HEK293 (cell line): Measurements from ENCODE around the gene DHRS12.

Experiments used
- CTCF ChIA-PET: fragments of 350-600 bp; formaldehyde crosslinking; extraction: SDS; loops from one replicate; lab custom pipeline; 2021; ENCODE audit warnings: antibody characterized with exemption; lab: Yijun Ruan, JAX
- POLR2A ChIA-PET: fragments of 300-600 bp; formaldehyde crosslinking; extraction: SDS; loops from one replicate; lab custom pipeline; 2020; ENCODE audit warnings: antibody characterized with exemption, inconsistent platforms; lab: Yijun Ruan, JAX
- H3K27ac ChIP-seq: fragments of 200-500 bp; sonication (Bioruptor generic); 2 replicates; pipeline ENCODE4 v1.5.1; 2014; ENCODE audit warnings: low read depth, low read length, control low read depth, inconsistent platforms; ENCODE audit errors: extremely low read depth
- H3K36me3 ChIP-seq, 2 experiments: fragments of 200-500 bp in 1 of 2; sonication (Bioruptor generic) in 1 of 2; 1 replicate in 1 of 2; 2 replicates in 1 of 2; pipeline ENCODE4 v1.5.1; 2014 to 2017; ENCODE audit warnings: inconsistent platforms in 2 of 2, low read length in 2 of 2; ENCODE audit not compliant: control insufficient read depth in 2 of 2, insufficient read depth in 1 of 2
- H3K4me1 ChIP-seq: fragments of 200-500 bp; sonication (Bioruptor generic); 2 replicates; pipeline ENCODE4 v1.5.1; 2014; ENCODE audit warnings: mild to moderate bottlenecking, low read length, inconsistent platforms; ENCODE audit not compliant: control insufficient read depth, insufficient read depth
- H3K4me3 ChIP-seq: 2 replicates; pipeline ENCODE4 v1.5.1; 2011; ENCODE audit warnings: low read depth, mild to moderate bottlenecking, control low read depth, low read length, moderate library complexity
- H3K9me3 ChIP-seq: fragments of 200-500 bp; sonication (Bioruptor generic); 2 replicates; pipeline ENCODE4 v1.5.1; 2014; ENCODE audit warnings: low read depth, low read length, inconsistent platforms; ENCODE audit not compliant: control insufficient read depth, insufficient read depth
- GLIS2 ChIP-seq: fragments of 450-650 bp; formaldehyde crosslinking; IDR thresholded peaks from 2 replicates; pipeline ENCODE4 v1.5.1; 2016; ENCODE audit warnings: missing biosample characterization, missing genetic modification characterization
- PBX3 ChIP-seq: sonication (generic); formaldehyde crosslinking; IDR thresholded peaks from 2 replicates; pipeline ENCODE4 v1.8.1; 2022; ENCODE audit warnings: mild to moderate bottlenecking, moderate library complexity, missing genetic modification reagents
- PRDM4 ChIP-seq: fragments of 450-650 bp; formaldehyde crosslinking; IDR thresholded peaks from 2 replicates; pipeline ENCODE4 v1.5.1; 2017; ENCODE audit warnings: missing biosample characterization, missing genetic modification characterization
- SP2 ChIP-seq: fragments of 450-650 bp; formaldehyde crosslinking; IDR thresholded peaks from 2 replicates; pipeline ENCODE4 v1.5.1; 2016; ENCODE audit warnings: missing biosample characterization, missing genetic modification characterization
- TSHZ1 ChIP-seq: fragments of 450-650 bp; formaldehyde crosslinking; IDR thresholded peaks from 2 replicates; pipeline ENCODE4 v1.5.1; 2016; ENCODE audit warnings: missing biosample characterization, missing genetic modification characterization, borderline replicate concordance
- ZBTB11 ChIP-seq: fragments of 450-650 bp; formaldehyde crosslinking; conservative IDR thresholded peaks from 2 replicates; pipeline ENCODE4 v1.5.1; 2016; ENCODE audit warnings: low read depth, missing biosample characterization, missing genetic modification characterization
- ZBTB49 ChIP-seq: fragments of 450-650 bp; formaldehyde crosslinking; IDR thresholded peaks from 2 replicates; pipeline ENCODE4 v1.5.1; 2016; ENCODE audit warnings: missing biosample characterization, missing genetic modification characterization, low read depth
- ZNF302 ChIP-seq: fragments of 450-650 bp; formaldehyde crosslinking; IDR thresholded peaks from 2 replicates; pipeline ENCODE4 v1.5.1; 2016; ENCODE audit warnings: missing biosample characterization, missing genetic modification characterization, low read depth
- ZNF488 ChIP-seq: fragments of 450-650 bp; formaldehyde crosslinking; IDR thresholded peaks from 2 replicates; pipeline ENCODE4 v1.5.1; 2016; ENCODE audit warnings: missing biosample characterization, missing genetic modification characterization
- ZNF596 ChIP-seq: fragments of 450-650 bp; IDR thresholded peaks from 2 replicates; pipeline ENCODE4 v1.5.0; 2018; ENCODE audit warnings: missing biosample characterization, mild to moderate bottlenecking, missing genetic modification characterization, moderate library complexity
- ZNF621 ChIP-seq: fragments of 450-650 bp; formaldehyde crosslinking; IDR thresholded peaks from 2 replicates; pipeline ENCODE4 v1.5.1; 2017; ENCODE audit warnings: missing biosample characterization, missing genetic modification characterization
- ZNF830 ChIP-seq: fragments of 450-650 bp; IDR thresholded peaks from 2 replicates; pipeline ENCODE4 v1.5.0; 2018; ENCODE audit warnings: missing biosample characterization, missing genetic modification characterization, low read depth, mild to moderate bottlenecking, moderate library complexity

DHRS12 gene

GRCh38 chr13:51729866-51730553 is 74.0 kb downstream of the DHRS12 start:
- Histone ChIP-seq H3K4me1 (no peaks in the 10 kb centered on the region), H3K4me3 (no peak overlapping the region), H3K27ac (no peak overlapping the region), H3K9me3 (no peaks in the 10 kb centered on the region), H3K36me3 (peaks cover 0 to 4% of the 10 kb centered on the region in 2 experiments; a peak in 2 of 3 replicates)
- CTCF ChIA-PET, result interaction anchor here (0.7 kb wide), 1 partner anchor 296 kb away, joined by 5 read pairs; no protein-coding TSS in a partner anchor
- POLR2A ChIA-PET, result no interaction called here
- TF ChIP-seq PRDM4 (peak; percentile 74), PBX3 (no peak)

GRCh38 chr13:51728972-51729371 is 75.0 kb downstream of the DHRS12 start:
- POLR2A ChIA-PET, result no interaction called here
- Histone ChIP-seq H3K4me1 (no peaks in the 10 kb centered on the region), H3K9me3 (no peaks in the 10 kb centered on the region), H3K4me3 (no peak overlapping the region), H3K36me3 (peaks cover 0 to 4% of the 10 kb centered on the region in 2 experiments; a peak in 2 of 3 replicates), H3K27ac (no peak overlapping the region)
- CTCF ChIA-PET, result no interaction called here
- no peak for TF ChIP-seq ZNF830
- TF ChIP-seq ZNF488 (tag by site-specific recombination), result no peak
- no peak for TF ChIP-seq ZBTB49 (tag by site-specific recombination)

GRCh38 chr13:51728275-51728673 is 75.7 kb downstream of the DHRS12 start:
- POLR2A ChIA-PET, result no interaction called here
- Histone ChIP-seq H3K4me1 (no peaks in the 10 kb centered on the region), H3K36me3 (peaks cover 0 to 4% of the 10 kb centered on the region in 2 experiments; a peak in 2 of 3 replicates), H3K27ac (no peak overlapping the region), H3K9me3 (no peaks in the 10 kb centered on the region), H3K4me3 (no peak overlapping the region)
- CTCF ChIA-PET, result no interaction called here
- TF ChIP-seq SP2, result no peak
- no peak for TF ChIP-seq ZNF596 (tag by site-specific recombination)
- TF ChIP-seq TSHZ1 (tag by site-specific recombination), result no peak
- no peak for TF ChIP-seq ZNF488 (tag by site-specific recombination)
- TF ChIP-seq ZBTB11 (tag by site-specific recombination), result no peak
- no peak for TF ChIP-seq GLIS2 (tag by site-specific recombination)
- TF ChIP-seq ZNF302 (tag by site-specific recombination), result no peak
- no peak for TF ChIP-seq ZNF621 (tag by site-specific recombination)
